NCI-H2196 (cell line): Measurements from ENCODE around the gene BMPR1A.

ENCODE experiments used
- DNase-seq: peaks from one replicate; lab custom pipeline; 2025; ENCODE audit not compliant: unreplicated experiment; lab: John Stamatoyannopoulos, UW

Gene BMPR1A

GRCh38 chr10:86756511-86757112, at the start of gene BMPR1A:
Gene BMPR1A (plus strand): TSS chr10:86756619. CDS start chr10:86876019, 119,400 bp downstream.
- DNase-seq, result no peak

GRCh38 chr10:86706977-86707376, 49.4 kb upstream of the BMPR1A start:
- DNase-seq, result no peak

DNA sequence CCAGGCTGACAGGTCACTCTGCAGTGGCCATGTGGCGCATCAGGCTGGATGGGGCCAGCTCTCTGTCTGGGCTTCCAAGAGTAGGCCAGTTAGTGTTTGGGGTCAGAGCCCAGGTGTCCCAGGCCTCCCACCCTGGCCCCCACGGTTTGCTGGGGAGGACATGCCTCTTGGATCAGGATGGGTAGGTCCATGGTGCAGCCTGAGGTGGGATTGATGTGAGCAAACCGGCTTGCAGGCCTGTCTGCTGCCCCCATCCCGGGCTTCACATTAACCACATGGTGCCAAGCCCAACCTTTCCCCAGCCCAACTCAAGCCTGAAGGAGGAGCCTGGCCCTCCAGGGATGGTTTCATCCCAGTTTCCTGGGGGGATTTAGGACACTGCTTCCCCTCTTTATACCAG, 48.9 kb upstream of the BMPR1A start:
- DNase-seq, result no peak

GRCh38 chr10:86708068-86708782, 48.2 kb upstream of the BMPR1A start:
- no peak for DNase-seq

- DNase-seq, result no peak
These were observed 47.5 kb upstream of the BMPR1A start for GRCh38 chr10:86708783-86709380.

- no peak for DNase-seq
These were observed 46.8 kb upstream of the BMPR1A start for GRCh38 chr10:86709396-86710185.

DNA sequence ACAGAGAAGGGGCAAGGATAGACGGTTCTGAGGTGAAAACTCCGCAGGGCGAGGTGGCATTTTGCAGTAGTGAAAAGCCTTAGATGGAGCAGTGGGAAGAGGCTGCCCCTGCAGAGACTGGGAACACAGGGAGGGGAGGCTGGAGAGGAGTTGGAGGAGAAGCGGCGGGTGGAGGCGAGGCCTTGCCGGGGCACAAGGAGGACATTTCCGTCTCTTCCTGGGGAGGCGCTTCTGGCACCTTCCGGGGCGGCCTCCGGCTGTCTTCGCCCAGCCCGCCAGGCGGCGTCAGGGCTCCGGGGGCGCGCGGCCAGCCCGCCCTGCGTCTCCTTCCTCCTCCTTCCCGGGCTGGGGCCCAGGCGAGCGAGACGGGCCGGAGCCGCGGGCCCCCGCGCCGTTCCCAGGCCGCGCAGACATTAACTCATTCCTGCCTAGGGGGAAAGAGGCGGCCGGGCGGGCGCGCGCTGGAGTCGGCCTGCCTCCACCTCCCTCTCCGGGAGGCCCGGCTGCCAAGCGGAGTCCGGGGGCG, 45.4 kb upstream of the BMPR1A start:
- DNase-seq, result peak; percentile 69

- no peak for DNase-seq
These were observed 44.7 kb upstream of the BMPR1A start for GRCh38 chr10:86711513-86712316.

GRCh38 chr10:86712317-86712707, 44.1 kb upstream of the BMPR1A start:
- no peak for DNase-seq

GRCh38 chr10:86715156-86715795, 41.1 kb upstream of the BMPR1A start:
- DNase-seq, result no peak

DNA sequence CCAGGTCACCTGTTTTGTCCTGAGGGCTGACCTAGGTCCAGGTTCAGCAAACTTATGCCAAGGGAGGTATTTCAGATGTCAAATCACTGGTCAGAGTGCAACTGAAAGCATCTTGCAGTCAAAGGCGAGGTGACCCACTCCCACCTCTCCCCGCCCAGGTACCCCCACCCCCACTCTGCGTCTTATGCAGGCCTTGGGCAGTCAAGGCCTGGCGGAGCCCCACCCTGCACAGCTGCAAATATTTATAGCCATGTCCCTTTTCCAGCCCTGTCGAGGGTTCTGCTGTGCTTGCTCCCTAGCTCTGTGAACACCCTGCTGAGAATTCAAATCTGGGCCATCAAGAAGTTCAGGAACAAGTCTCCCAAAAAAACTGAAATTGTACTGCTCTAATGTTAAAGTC, 40.6 kb upstream of the BMPR1A start:
- no peak for DNase-seq

- DNase-seq, result no peak
These were observed 40.0 kb upstream of the BMPR1A start for GRCh38 chr10:86716466-86716865.

DNA sequence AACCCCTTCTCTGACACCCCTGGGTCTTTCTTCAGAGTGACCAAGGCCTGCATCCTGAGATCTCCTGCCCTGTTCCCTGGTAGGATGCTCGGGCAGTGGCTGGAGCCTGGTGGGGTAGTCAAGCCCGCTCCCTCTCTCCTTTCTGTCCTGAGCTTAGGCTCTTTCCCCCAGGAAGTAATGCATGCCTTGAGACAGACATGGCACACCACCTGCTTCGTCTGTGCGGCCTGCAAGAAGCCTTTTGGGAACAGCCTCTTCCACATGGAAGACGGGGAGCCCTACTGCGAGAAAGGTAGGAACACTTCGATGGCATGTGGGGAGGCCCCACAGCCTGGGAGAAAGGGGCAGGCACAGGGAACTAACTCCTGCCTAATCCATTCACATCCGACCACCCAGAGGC, 37.9 kb upstream of the BMPR1A start:
- no peak for DNase-seq

GRCh38 chr10:86721232-86721631, 35.2 kb upstream of the BMPR1A start:
- DNase-seq, result no peak

DNA sequence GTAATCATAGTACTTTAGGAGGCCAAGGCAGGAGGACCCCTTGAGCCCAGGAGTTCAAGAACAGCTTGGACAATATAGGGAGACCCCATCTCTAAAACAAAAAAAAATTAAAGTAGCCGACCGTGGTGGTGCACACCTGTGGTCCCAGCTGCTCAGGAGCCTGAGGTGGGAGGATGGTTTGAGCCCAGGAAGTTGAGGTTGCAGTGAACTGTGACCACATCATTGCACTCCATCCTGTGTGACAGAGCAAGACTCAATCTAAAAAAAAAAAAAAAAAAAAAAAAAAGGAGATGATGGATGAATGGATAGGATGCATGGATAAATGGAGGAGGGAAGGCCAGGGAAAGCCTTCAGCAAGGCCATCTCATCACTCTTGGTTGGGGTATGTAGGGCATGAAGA, 33.4 kb upstream of the BMPR1A start:
- DNase-seq, result no peak

DNA sequence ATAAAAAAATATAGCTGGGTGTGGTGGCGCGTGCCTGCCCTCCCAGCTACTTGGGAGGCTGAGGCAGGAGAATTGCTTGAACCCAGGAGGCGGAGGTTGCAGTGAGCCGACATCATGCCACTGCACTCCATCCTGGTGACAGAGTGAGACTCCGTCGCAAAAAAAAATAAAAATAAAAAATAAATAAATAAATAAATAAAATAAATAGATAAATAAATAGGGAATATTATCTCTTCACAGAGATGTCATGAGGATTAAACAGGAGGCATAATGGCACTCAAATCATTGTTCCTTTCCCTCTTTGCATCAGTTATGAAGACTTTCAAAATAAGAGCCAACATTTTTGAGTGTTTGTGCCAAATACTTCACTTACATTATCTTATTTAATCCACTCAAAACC, 32.0 kb upstream of the BMPR1A start:
- DNase-seq, result no peak

DNA sequence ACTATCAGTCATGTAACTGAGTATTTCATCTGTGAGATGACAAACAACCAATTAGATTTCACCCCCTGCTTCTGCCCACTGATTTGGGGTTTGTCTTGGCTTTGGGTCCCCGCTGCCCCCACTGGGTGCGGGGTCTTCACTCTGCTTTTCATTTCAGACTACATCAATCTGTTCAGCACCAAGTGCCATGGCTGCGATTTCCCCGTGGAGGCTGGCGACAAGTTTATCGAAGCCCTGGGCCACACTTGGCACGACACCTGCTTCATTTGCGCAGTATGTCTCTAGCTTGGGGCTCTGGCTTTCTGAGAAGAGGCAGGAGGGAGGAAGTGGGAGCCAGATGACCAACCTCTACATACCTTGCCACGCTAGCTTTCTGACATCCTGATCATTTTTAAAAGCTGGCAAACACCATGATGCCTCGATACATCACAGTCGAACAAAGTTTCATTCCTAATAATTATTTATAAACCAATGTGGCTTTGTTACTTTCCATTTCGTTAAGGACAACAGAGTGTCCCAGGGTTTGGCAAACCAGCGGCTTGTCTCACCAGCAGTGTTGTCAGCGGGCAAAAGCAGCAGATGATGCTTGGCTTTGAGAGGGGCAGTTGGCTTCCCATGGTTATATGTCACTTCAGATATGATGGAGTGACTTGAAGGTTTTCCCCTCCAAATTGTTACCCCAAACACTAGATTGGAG, 30.3 kb upstream of the BMPR1A start:
- no peak for DNase-seq

DNA sequence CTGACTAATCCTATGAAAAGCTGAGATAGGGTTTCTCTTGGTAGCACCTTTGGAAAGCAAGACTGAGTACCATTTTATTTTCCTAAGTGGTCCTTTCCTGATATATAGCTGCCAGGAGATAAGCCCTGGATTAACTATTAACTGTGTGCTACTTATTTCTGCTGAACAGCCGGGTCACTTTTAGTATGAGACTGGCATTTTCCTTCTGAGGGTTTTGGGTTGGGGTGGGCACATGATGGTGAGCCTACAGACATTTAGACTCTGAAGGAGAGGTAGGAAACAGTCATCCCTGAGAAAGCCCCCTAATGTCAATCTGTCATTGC, 29.8 kb upstream of the BMPR1A start:
- no peak for DNase-seq

- DNase-seq, result no peak
These were observed 28.9 kb upstream of the BMPR1A start for GRCh38 chr10:86727470-86727869.

DNA sequence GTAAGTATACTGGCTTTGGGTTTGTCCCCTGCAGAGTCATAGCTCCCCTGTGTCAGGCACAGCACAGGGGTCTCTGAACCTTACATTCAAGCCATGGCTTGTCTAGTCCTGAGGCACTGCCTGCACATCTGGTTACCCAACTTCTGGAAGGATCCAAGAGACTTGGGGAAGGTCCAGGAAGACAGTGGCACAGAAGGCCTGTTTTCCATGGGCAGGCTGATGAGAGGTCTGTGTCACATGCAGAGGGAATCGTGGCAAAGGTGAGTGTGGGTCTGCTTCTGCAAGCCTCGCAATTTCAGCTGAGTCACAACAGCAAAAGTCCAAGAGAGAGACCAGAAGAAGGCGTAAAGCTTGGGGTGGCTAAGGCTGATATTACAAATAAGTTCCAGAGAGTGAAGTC, 28.4 kb upstream of the BMPR1A start:
- DNase-seq, result no peak
